K562 (cell line): ENCODE measurements around the gene NUBP2. TPM values are rescaled to one million over a fixed set of nuclear protein-coding genes. Genes with fewer than 3 reads are reported as not detected.

Experiments used
- ARID2 ChIP-seq: fragments of 450-650 bp; IDR thresholded peaks from 2 replicates; pipeline ENCODE4 v1.6.1; 2017; ENCODE audit warnings: antibody characterized with exemption, mild to moderate bottlenecking
- ARID3B ChIP-seq: fragments of 250-450 bp; sonication (Bioruptor Pico); IDR thresholded peaks from 2 replicates; pipeline ENCODE4 v1.4.0; 2020; ENCODE audit warnings: borderline replicate concordance
- DDX20 ChIP-seq: fragments of 450-650 bp; IDR thresholded peaks from 2 replicates; pipeline ENCODE4 v1.6.1; 2016; ENCODE audit warnings: missing genetic modification characterization, low read depth, mild to moderate bottlenecking, missing compliant biosample characterization, moderate library complexity
- GTF2F1 ChIP-seq: IDR thresholded peaks from 2 replicates; pipeline ENCODE4 v1.6.1; 2011; ENCODE audit warnings: low read depth, low read length, improper control_type of control experiment
- HNRNPLL ChIP-seq: fragments of 200-400 bp; formaldehyde crosslinking; IDR thresholded peaks from 2 replicates; pipeline ENCODE4 v1.6.1; 2017; ENCODE audit warnings: low read length, low read depth, mild to moderate bottlenecking; ENCODE audit not compliant: poor library complexity, severe bottlenecking
- ILF3 ChIP-seq: fragments of 450-650 bp; IDR thresholded peaks from 2 replicates; pipeline ENCODE4 v1.6.1; 2018; ENCODE audit warnings: antibody characterized with exemption, mild to moderate bottlenecking, moderate library complexity, borderline replicate concordance
- KLF10 ChIP-seq: fragments of 250-450 bp; sonication (Bioruptor Pico); IDR thresholded peaks from 2 replicates; pipeline ENCODE4 v1.6.1; 2021; ENCODE audit warnings: matching md5 sums
- KLF16 ChIP-seq: IDR thresholded peaks from 2 replicates; pipeline ENCODE4 v1.6.1; 2016; ENCODE audit warnings: antibody characterized with exemption
- MED1 ChIP-seq: sonication (generic); formaldehyde crosslinking; IDR thresholded peaks from 2 replicates; pipeline ENCODE4 v1.8.1; 2023; ENCODE audit warnings: missing genetic modification reagents, borderline replicate concordance
- PHB2 ChIP-seq: fragments of 450-650 bp; IDR thresholded peaks from 2 replicates; pipeline ENCODE4 v1.6.1; 2017; ENCODE audit warnings: low read depth
- PHF20 ChIP-seq: fragments of 450-650 bp; IDR thresholded peaks from 2 replicates; pipeline ENCODE4 v1.6.1; 2018; ENCODE audit not compliant: partially characterized antibody
- PKNOX1 ChIP-seq: fragments of 450-650 bp; IDR thresholded peaks from 2 replicates; pipeline ENCODE4 v1.6.1; 2016
- PPARD ChIP-seq: fragments of 250-450 bp; sonication (Bioruptor Pico); IDR thresholded peaks from 2 replicates; pipeline ENCODE4 v1.8.0; 2022; ENCODE audit warnings: inconsistent platforms, mild to moderate bottlenecking, moderate library complexity
- PURB ChIP-seq: sonication (generic); formaldehyde crosslinking; IDR thresholded peaks from 2 replicates; pipeline ENCODE4 v1.9.0; 2021; ENCODE audit warnings: low read depth, mild to moderate bottlenecking, missing genetic modification reagents
- SREBF1 ChIP-seq: fragments of 150-350 bp; IDR thresholded peaks from 2 replicates; pipeline ENCODE4 v1.6.1; 2014; ENCODE audit warnings: antibody characterized with exemption, low read depth, low read length, borderline replicate concordance
- ZBTB5 ChIP-seq: fragments of 450-650 bp; IDR thresholded peaks from 2 replicates; pipeline ENCODE4 v1.6.1; 2017; ENCODE audit warnings: antibody characterized with exemption
- ZNF224 ChIP-seq: sonication (generic); formaldehyde crosslinking; IDR thresholded peaks from 2 replicates; pipeline ENCODE4 v1.8.0; 2022; ENCODE audit warnings: mild to moderate bottlenecking, missing genetic modification reagents
- ZNF232 ChIP-seq: sonication (generic); formaldehyde crosslinking; IDR thresholded peaks from 2 replicates; pipeline ENCODE4 v1.8.0; 2022; ENCODE audit warnings: mild to moderate bottlenecking, missing genetic modification reagents
- ZNF431 ChIP-seq: sonication (generic); formaldehyde crosslinking; IDR thresholded peaks from 2 replicates; pipeline ENCODE4 v1.8.0; 2022; ENCODE audit warnings: mild to moderate bottlenecking, missing genetic modification reagents
- polyA plus RNA-seq, 8 experiments: library from polyadenylated mRNA; depleted of rRNA in 4 of 8; stranded (reverse) in 5 of 8; unstranded in 3 of 8; fragments of >200 nt; fragmentation: Nextera tagmentation in 2 of 8; fragmentation: Illumina TruSeq in 1 of 8; extraction: Ambion mirVana in 2 of 8; extraction: Trizol in 1 of 8; gene quantifications; 2 replicates each; pipeline versions ENCODE4 v1.2.1 to v1.2.3, GENCODE V29; 2011 to 2014; ENCODE audit warnings: inconsistent platforms in 1 of 8, missing spikeins in 1 of 8
- total RNA-seq, 7 experiments: library from RNA; depleted of rRNA in 6 of 7; stranded (reverse); fragments of >200 nt in 6 of 7; fragmentation: Illumina TruSeq in 2 of 7; extraction: Trizol in 2 of 7; gene quantifications; 2 replicates each; pipeline versions ENCODE4 v1.2.1 to v1.2.3, GENCODE V29; 2011 to 2021; ENCODE audit warnings: low replicate concordance in 1 of 7

The NUBP2 gene
- total and polyA plus RNA-seq, 9 of the 15 experiments (the other 6 are each of a cell fraction or from before 2014, with no cell fraction given): 1.8 to 115 (median 24.0) TPM

GRCh38 chr16:1772362-1772907, 10.3 kb upstream of the NUBP2 start, which contains the start of gene EME2 (continued):
- TF ChIP-seq HNRNPLL (no peak), ARID2 (no peak), KLF10 (no peak), SREBF1 (no peak), GTF2F1 (no peak), MED1 (CRISPR knock-in tag) (no peak), PHB2 (no peak), ARID3B (CRISPR knock-in tag) (no peak), DDX20 (tag) (no peak), PKNOX1 (peak; percentile 23; the same call in 1 of the 2 replicates), ILF3 (no peak), PURB (CRISPR knock-in tag) (no peak), KLF16 (no peak), ZNF232 (0 out of 2 replicates have a peak, but pooled peaks have one; percentile 8), PPARD (CRISPR knock-in tag) (no peak), ZNF431 (CRISPR knock-in tag) (0 out of 2 replicates have a peak, but pooled peaks have one; percentile 59), ZBTB5 (no peak), PHF20 (no peak), ZNF224 (no peak)
